Stimulated activated CD4-positive, alpha-beta T cell treated with anti-CD3 and anti-CD28 coated beads, Interleukin-2, amount 100 ng/mL, for 24 hours (primary cell): ENCODE results near the gene SPIN2A.
A peak's percentile ranks its signal among the peaks of the same experiment; 100 is the strongest.
"Not testable (repeated sequence)": the region's sequence is repeated elsewhere in the genome, so short reads cannot be mapped to it uniquely, and the experiment has no call there.

ENCODE experiments used
- DNase-seq, 2 donors: peaks; one replicate each; pipeline ENCODE4 v3.0.0-alpha.2; 2020

The SPIN2A gene

DNA sequence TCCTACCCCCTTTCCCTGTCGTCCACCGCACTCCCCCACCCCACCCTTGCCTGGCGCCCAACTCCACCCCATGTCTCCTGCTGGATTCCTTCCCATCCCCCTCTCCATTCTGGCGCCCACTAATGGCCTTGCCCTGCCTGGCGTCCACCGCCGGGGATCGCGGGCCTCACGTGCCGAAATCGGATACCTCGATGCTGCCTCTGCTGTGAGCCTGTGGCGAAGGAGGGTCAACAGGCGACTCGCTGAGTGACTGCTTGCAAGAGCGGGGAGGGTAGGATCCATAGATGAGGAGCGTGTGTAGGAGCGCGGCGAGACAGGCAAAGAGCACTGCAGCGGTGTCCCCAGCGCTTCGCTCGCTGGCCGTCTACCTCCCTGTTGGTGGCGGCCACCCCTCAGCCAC lies at the start of gene SPIN2A:
SPIN2A (minus strand) TSS at position 325 of the 400 bp plus-strand sequence. CDS start 800 bp downstream, outside the sequence.
- DNase-seq: not testable (repeated sequence)

DNA sequence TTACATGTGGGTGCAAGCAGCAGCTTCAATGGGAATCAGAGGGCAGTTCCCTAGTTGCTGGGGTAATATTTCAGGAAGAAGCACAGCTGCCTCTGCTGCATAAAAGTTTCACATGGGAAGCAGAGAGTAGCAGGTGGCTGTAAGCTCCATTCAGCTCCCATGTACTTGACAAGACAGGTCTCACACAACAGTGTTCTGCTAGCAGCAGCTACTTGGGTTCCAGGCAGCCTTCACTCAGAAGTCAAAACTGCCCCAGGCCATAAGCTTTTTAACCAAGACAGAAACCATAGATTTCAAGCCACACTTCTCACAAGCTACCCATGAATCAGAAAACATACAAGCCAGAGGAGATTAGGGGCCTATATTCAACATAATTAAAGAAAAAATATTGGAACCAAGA lies 41.4 kb upstream of the SPIN2A start:
- DNase-seq: no peak

DNA sequence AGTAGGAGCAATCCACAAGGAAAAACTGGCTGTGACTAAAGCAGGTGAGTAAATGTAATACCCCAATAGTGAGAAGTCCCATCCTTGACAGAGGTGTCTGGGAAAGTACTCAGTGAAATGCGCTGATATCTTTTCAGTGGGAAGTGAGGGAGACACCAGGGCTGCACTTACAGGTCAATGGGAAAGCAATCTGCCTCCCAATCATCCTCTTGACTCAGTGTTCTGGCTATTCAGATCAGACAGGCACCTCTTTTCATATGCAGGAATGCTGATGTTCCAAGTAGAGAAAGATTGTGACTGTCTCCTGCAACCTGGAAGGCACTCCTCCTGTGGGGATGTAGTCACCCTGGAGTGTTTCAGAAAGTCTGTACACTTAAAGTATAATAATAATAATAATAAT lies 39.9 kb upstream of the SPIN2A start:
- DNase-seq: no peak

DNA sequence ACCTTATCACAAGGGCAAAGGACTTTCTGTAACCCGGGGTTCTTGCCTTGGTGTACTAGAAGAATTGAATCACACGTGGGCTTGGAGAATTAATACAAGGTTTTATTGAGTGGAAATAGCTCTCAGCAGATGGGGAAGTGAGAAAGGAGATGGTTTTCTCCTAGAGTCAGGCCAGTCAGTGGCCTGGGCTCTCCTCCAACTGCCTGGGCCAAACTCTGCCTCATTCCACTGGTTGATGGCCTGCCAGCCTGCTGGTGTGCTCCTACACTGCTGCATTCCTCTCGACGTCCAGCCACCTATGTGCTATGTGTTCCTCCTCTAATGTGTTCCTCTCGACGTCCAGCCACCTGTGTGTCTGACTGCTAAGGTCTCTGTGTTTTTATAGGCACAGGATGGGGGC lies 35.3 kb upstream of the SPIN2A start:
- DNase-seq: no peak

DNA sequence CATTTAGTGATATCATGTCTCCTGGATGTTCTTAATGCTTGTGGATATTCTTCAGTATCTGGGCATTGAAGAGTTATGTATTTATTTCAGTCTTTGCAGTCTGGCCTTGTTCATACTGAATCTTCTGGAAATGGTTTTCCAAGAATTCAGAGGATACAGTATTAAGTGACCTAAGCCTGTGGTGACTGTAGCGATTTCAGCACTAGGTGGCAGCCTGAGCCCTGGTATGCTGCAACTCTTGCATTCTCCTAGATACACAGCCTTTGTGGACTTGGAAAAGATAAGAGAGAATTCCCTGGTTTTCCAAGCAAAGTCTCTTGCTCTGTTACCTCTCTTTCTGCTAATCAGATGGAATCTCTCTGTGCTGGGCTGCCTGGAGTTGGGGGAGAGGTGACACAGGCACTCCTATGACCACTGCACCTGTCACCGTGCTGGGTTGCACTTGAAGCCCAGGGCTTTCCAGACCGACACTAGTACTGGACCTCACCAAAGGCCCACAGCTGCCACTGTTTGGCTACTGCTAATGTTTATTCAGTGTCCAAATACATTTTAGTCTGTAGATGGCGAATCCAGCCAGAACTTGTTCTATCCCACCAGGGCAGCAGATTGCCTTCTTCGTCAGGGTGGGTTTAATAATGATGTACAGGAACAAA lies 19.3 kb upstream of the SPIN2A start:
- no peak for DNase-seq

DNA sequence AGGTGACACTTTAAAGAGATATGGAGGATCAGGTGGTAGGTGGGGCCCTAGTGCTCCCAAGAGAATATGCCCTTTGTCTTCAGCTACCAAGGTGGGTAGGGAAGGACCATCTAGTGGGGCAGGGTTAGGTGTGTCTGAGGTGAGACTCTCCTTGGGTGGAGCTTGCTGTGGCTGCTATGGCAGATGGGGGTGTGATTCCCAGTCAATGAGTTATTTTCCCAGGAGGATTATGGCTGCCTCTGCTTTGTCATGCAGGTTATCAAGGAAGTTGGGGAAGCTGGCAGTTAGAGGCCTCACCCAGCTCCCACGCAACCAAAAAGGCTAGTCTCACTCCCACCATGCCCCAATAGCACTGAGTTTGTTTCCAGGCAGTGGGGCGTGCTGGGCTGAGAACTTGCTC lies 18.0 kb upstream of the SPIN2A start:
- DNase-seq: no peak

DNA sequence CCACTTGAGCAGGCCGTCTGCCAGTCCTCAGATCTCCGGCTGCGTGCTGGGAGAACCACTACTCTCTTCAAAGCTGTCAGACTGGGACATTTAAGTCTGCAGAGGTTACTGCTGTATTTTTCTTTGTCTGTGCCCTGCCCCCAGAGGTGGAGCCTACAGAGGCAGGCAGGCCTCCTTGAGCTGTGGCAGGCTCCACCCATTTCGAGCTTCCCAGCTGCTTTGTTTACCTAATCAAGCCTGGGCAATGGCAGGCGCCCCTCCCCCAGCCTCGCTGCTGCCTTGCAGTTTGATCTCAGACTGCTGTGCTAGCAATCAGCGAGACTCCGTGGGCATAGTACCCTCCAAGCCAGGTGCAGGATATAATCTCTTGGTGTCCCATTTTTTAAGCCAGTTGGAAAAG lies 15.0 kb upstream of the SPIN2A start:
- DNase-seq: not testable (repeated sequence)

DNA sequence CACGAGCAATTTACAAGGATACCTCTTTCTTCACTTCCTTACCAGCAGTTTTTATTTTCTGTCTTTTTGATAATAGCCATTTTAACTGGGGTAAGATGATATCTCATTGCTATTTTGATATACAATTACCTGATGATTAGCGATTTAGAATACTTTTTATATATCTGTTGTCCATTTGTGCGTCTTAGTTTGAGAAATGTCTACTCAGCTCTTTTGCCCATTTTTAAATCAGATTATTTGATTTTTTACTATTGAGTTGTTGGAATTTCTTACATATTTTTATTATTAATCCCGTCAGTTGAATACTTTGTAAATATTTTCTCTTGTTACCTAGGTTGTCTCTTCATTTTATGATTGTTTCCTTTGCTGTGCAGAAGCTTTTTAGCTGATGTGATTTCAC lies 1.5 kb upstream of the SPIN2A start:
- DNase-seq: no peak

DNA sequence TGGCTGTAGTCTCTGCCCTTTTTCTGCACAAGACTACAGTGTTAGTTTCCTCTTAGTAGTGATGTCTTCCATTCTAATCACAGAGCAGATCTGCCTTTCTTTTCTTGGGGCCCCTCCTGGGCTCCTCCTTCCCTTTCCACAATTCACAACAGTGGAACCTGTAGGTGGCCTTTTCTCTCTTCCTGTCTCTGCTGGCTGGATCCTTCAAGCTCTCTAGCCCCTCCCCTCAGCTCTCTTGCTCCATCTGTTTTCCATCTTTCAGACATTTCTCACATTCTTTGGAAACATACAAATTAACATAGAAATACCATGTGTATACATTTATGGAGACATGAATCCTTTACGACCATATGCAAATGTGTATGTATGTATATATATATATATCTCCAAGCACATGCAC lies 304 bp upstream of the SPIN2A start:
- no peak for DNase-seq

DNA sequence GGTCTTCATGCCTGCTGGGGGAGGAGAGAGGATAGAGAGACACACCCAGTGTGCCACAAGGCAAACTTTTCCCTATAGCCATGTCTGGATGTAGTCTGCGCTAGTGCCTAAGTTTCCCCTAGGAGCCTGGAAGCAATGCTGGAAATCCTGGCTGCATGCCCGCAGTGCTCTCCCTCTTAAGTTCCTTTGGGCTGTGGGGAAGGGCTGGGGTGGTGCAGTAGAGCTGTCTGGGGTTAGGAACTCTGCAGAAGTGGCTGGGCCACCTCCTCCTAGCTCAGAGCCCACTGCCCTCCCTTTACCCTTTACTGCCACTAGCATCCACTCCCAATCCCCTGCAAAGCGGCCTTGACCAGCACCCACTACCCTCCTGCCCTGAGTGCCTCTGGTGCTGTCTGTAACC lies 608 bp downstream of the SPIN2A start:
- DNase-seq: not testable (repeated sequence)

DNA sequence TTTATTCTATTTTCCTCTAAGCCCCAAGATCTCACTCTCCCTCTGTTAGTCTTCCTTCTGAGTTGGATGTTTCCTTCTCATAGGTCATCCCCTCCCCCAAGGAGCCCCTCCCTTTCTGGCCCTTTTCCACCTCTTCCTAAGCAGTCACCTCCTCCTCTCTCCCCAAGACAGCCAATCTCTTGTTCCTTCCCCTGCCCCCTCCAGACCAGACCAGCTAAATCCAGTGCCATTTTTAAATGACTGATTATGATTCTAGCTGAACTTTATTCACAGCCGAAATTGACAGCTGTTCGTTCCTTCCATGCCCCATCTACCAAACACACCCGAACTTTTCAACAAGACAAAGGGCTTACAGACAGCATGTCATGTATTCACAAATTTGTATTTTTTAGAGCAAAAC lies 1.9 kb downstream of the SPIN2A start:
- DNase-seq: no peak

DNA sequence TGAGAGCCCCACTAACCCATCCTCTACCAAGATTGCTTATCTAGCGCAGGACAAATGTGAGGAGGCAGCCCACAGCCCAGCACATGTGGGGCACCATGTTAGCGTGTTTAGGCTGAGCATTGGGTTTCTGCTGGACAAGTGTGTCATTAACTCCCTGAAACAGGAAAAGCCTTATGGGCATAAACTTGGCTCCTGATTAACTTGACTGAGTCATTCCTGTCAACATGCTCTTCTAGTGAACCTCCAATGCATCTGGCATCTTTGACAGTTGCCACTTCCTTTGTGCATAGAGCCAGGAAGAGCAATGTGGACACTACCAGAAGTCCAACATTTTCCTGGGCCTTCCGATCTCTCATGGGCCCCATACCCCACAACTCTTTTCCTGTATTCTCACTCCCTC lies 2.5 kb downstream of the SPIN2A start:
- DNase-seq: no peak

DNA sequence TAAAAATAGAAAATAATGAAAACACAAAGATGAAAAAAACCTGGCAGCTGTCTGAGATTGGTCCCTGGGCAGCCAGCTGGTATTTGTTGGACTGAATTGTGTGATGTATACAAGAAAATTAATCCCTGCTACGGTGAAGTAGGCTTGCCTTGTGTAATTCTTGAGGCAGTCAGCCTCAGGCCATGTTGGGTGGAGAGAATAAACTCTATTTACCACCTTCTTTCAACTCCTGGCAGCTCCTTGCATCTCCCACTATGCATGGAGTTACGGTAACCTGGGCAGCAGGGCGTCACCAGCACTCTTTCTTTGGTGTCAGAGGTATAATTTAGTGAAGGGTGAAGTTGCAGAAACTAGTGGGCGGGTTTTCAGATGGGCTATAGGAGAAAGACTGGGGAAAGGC lies 3.5 kb downstream of the SPIN2A start:
- DNase-seq: no peak

DNA sequence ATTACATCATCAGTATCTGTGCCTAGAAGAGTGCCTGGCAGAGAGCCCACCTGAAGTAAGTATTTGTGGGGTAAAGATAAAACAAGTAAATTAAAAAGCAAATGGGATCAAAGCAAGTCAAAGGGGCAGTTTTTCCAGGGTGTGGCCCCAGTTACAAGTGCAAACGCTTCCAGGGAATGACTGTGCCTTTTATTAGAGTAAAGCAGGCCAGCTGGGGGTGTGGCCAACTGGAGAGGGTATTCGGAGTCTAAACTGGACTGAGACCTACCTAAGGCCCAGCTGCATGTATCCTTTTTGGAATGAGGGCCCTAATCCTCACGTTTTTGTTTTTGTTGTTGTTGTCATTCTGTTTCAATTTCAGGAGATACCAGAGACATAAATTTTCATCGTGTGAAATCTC lies 3.9 kb downstream of the SPIN2A start:
- not testable (repeated sequence) for DNase-seq

DNA sequence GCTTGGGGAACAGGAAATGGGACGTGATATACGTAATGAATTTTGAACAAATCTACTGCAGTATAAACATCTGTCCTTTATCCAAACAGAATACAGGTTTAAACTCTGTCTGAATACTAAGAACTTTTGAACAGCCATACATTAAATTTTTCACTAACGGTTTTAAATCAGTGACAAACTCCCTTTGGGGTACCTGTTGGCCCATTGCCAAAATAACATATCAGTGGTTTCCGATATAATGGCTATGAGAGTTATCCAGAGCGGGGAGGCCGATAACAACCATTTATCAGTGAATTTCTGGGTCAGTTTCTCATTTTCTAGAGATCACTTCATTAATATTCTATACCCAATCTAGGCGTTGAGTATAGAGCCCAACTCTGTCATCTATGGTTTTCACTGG lies 5.2 kb downstream of the SPIN2A start:
- DNase-seq: no peak

DNA sequence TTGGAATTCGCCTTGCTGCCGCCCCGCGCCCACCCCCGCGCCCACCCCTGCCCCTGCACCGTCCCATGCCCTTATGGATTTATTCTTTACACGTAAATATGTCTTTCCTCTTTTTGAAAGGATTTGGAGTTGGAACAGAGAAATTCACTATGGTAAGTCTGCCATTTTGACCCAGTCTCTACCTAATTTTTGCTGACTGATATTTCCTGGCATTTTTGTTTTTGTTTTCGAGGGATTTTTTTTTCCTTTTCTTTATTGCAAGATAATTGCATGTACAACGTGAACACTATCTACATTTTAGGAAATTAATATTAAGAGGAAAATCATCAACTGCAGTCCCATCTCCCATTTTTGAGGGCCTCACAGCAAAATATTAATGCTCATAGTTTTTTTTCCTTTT lies 15.4 kb downstream of the SPIN2A start:
- DNase-seq: no peak

DNA sequence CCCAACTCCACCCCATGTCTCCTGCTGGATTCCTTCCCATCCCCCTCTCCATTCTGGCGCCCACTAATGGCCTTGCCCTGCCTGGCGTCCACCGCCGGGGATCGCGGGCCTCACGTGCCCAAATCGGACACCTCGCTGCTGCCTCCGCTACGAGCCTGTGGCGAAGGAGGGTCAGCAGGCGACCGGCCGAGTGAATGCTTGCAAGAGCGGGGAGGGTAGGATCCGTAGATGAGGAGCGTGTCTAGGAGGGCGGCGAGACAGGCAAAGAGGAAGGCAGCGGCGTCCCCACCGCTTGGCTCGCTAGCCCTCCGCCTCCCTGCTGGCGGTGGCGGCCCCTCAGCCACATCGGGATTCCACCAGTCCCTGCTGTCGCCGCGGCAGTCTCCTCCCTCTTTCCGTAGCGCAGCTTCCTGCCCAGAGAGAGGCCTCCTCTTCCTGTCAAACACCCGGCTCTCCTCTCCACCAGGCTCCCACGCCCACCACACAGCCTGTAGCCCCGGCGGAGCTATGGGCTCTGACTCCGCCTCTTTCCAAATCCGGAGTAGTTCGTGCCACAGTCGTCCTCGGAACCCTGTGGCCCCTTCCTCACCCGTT lies 15.9 kb downstream of the SPIN2A start, which contains the start of gene SPIN2B:
SPIN2B (minus strand) TSS at position 387 of the 594 bp plus-strand sequence.
- peak; percentile 79 to 80 for DNase-seq

DNA sequence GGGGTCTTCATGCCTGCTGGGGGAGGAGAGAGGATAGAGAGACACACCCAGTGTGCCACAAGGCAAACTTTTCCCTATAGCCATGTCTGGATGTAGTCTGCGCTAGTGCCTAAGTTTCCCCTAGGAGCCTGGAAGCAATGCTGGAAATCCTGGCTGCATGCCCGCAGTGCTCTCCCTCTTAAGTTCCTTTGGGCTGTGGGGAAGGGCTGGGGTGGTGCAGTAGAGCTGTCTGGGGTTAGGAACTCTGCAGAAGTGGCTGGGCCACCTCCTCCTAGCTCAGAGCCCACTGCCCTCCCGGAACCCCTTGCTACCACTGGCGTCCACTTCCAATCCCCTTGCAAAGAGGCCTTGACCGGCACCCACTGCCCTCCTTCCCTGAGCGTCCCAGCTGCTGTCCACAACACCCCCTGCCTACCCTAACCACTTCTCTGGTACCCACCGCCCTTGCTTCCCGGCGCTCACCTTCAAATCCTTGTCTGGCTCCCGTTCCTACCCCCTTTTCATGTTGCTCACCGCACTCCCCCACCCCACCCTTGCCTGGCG lies 16.5 kb downstream of the SPIN2A start:
- DNase-seq: not testable (repeated sequence)

DNA sequence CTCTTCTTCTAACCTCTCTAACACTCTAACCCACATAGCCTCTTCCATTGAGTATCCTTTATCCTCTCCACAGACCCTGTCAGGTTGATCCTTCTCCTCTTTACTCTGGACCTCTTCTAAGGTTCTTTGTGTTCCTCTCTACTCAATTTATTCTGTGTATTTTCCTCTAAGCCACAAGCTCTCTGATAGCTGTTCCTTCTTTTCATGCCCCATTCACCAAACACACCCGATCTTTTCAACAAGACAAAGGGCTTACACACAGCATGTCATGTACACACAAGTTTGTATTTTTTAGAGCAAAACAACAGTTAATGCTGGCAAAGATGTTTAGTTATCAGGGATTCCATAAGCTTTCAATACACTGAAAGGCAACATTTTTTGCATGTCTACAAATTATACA lies 17.8 kb downstream of the SPIN2A start:
- DNase-seq: no peak

DNA sequence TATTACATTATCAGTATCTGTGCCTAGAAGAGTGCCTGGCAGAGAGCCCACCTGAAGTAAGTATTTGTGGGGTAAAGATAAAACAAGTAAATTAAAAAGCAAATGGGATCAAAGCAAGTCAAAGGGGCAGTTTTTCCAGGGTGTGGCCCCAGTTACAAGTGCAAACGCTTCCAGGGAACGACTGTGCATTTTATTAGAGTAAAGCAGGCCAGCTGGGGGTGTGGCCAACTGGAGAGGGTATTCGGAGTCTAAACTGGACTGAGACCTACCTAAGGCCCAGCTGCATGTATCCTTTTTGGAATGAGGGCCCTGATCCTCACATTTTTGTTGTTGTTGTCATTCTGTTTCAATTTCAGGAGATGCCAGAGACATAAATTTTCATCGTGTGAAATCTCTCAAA lies 19.6 kb downstream of the SPIN2A start:
- DNase-seq: not testable (repeated sequence)

DNA sequence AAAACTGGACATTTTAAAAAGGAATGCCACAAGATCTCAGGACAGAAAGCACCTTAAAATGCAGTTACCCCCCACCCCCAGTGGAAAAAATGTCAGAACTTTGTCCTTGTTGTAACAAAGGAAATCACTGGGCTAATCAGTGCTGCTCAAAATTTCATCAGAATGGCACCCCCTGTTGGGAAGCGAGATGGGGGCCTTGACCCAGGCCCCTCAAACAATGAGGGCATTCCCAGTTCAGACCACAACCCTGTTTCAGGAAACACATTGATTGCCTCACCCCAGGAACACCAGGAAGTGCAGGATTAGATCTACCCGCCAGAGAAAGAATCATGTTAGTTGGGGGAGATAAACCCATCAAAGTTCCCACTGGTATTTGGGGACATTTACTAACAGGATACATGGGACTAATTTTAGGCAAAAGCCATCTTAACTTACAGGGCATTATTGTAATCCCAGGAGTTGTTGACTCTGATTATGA lies 32.2 kb downstream of the SPIN2A start:
- DNase-seq: no peak

DNA sequence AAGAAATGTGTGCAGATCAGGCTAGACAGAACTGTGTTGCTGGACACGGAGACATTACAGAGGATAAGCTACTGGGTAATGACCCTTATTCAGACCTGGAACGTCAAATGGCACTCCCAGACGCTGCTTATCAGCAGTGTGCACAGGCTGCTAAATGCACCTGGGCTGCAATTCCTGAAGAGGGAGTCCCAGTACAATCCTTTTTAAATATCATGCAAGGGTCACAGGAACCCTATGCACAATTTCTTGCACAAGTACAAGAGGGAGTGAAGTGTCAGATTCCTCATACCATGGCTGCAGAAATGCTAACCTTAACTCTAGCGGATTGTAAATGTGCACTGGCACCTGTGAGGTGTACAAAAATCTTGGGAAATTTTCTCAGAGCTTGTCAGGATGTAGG lies 32.8 kb downstream of the SPIN2A start:
- no peak for DNase-seq

DNA sequence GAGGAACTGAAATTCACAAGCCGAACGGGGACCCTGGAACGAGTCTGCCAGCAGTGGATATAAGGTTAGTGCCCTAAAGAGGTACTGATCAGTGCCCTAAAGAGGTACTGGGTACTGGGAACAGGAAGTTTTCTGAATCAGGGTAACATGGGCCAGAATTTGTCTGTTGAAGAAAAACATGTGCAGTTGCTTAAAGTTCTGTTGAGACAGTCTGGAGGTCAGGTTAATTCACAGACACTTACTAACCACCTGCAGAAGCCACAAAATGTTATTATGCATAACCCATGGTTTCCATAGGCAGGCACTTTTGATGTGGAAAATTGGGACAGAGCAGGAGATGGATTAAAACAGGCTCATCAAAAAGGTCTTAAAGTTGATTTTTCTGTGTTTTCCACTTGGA lies 33.7 kb downstream of the SPIN2A start:
- no peak for DNase-seq

DNA sequence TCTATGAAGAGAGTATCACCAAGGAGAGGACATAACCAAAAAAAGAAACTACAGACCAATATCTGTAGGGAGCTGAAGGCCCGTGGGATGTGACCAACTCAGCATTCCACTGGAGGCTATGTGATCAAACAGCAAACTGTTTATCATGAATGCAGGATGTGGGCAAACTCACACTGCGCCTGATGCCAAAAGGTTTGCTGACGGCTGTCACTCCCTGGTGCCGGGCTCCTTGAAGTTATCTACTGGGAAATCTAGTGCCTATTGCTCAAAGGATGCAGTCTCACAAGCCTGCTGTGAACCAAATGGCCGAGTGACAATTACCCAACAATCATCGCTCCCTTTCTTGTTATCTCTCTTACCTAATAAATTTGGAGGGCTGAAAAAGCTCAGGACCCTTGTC lies 34.3 kb downstream of the SPIN2A start:
- DNase-seq: not testable (repeated sequence)
